GM12891 (cell line): Measurements from ENCODE around the gene KRT17.

Experiments
- POLR2A ChIP-seq: IDR thresholded peaks from 2 replicates; pipeline ENCODE4 v1.6.1; 2011; ENCODE audit warnings: low read depth, low read length, control low read depth
- POLR2AphosphoS5 ChIP-seq: IDR thresholded peaks from 2 replicates; pipeline ENCODE4 v1.6.1; 2011; ENCODE audit warnings: low read depth, low read length, control low read depth
- POU2F2 ChIP-seq: IDR thresholded peaks from 2 replicates; pipeline ENCODE4 v1.6.1; 2011; ENCODE audit warnings: low read depth, mild to moderate bottlenecking, control low read depth, low read length, moderate library complexity
- SPI1 ChIP-seq: IDR thresholded peaks from 2 replicates; pipeline ENCODE4 v1.6.1; 2011; ENCODE audit warnings: low read depth, low read length, control low read depth
- TAF1 ChIP-seq: IDR thresholded peaks from 2 replicates; pipeline ENCODE4 v1.6.1; 2011; ENCODE audit warnings: low read depth, low read length, control low read depth

DNA sequence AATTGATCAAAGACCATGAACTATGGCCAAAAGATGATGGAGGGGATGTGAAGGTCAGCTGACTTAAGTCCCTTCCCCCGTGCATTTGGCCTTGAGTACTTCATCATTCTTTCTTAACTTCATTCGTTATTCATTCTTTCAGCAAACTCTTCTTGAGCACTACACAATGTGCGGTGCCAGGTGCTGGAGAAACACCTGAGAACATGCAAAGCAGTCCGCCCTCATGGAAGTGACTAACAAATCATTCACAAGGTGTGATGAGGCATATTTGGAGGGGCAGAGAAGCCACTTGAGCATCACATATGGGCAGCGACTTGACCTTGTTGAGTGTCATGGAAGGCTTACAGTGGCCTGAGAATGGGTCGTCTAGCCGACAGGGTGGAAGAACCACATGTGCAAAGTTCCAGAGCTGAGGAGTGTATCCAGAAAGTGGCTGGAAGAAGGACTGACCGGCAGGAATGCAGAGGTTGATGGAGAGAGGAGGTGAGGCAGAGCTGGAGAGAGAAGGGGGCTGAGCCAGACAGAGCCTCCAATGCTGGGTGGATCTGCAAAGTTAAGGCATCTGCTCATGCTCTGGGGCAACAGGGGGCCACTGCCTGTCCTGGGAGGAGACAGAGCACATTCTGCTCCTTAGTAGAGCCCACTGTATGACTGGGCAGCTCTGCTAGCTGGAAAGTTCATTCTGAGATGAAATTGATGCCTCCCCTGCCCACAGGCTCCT lies 39.2 kb upstream of the KRT17 start:
- no peak for TF ChIP-seq POLR2A
- no peak for TF ChIP-seq POLR2AphosphoS5
- TF ChIP-seq SPI1: no peak
- TF ChIP-seq TAF1: no peak
- no peak for TF ChIP-seq POU2F2
